ENCODE results near the gene STAT5B. TPM values are rescaled to one million over a fixed set of nuclear protein-coding genes. Genes with fewer than 3 reads are reported as not detected.

STAT5B gene
- total and polyA plus RNA-seq, 2 of the 8 experiments (the other 6 are each of a cell fraction or from before 2014, with no cell fraction given): 35.3 to 52.6 TPM

DNA sequence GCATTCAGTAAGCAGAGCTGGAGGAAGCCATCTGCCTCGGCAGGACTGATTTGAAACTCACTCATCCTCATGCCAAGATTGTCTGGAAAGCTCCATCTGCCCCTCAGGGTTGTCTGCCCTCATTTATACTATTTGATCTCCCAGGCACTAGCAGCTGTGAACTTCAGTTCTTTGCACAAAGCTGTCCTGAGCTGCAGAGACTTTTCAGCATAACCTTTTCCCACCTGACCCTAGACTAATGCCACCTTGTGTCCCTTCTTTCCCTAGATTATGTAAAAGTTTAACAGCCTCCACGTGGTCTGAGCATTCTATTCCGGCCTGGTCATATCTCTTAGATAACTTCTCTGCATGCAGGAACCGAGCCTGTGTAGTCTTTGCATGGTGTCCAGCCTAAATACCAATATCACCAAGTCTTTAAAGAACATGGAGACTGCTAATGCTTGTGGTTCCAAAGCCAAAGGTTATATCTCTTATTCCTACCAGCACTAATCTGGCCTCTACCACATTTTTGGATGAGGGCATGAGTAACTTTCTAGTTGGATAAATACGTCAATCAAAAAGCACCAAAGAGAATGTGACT lies 41.2 kb upstream of the STAT5B start:
- no peak overlapping the region for H4K8ac ChIP-seq (ENCODE audit: extremely low read depth, insufficient read depth, low read length)
- H3K23ac ChIP-seq (ENCODE audit: insufficient read length): no peak overlapping the region
- no peak overlapping the region for H2BK15ac ChIP-seq (ENCODE audit: low read length)
- no peak overlapping the region for H3K4me2 ChIP-seq (ENCODE audit: insufficient read depth in 1 of 2, low read depth in 2 of 2, low read length in 2 of 2)
- no peak overlapping the region for H4K5ac ChIP-seq (ENCODE audit: insufficient read length, low read depth, low read length)
- no peaks in the 10 kb centered on the region for H3K23me2 ChIP-seq (ENCODE audit: low read depth, low read length)
- H3K79me1 ChIP-seq (ENCODE audit: low read depth, low read length): no peaks in the 10 kb centered on the region; the same call in 1 of the 2 replicates
- H3K9ac ChIP-seq (replicated peaks in 1 of 4; ENCODE audit: extremely low read depth in 1 of 4, low read depth in 3 of 4, low read length in 3 of 4): no peak overlapping the region
- WGBS, 2 experiments (ENCODE audit: extremely low coverage in 1 of 2, insufficient coverage in 1 of 2, insufficient read length in 1 of 2, insufficient replicate concordance in 2 of 2, low coverage in 1 of 2, low lambda C conversion rate in 2 of 2, missing lambda C conversion rate in 1 of 2): 92% methylated on average over 5 of the region's 5 CpGs; no CpG with 5 or more reads in 1 of the 2 experiments
- H3K27me3 ChIP-seq (replicated peaks in 1 of 4; ENCODE audit: control insufficient read depth in 3 of 4, extremely low read depth in 1 of 4, insufficient read depth in 3 of 4, low read length in 3 of 4): no peaks in the 10 kb centered on the region
- no peak overlapping the region for H2AK5ac ChIP-seq (ENCODE audit: low read depth, low read length)
- no peak overlapping the region for H2BK20ac ChIP-seq (ENCODE audit: low read length)
- no peak for FAIRE-seq
- no peak for DNase-seq (ENCODE audit: low read depth in 1 of 2, low spot score in 2 of 2)
- H3K4ac ChIP-seq (replicated peaks; ENCODE audit: insufficient read length, low read depth, low read length): no peak overlapping the region
- no peak overlapping the region for H3K18ac ChIP-seq (ENCODE audit: extremely low read depth, low read length)
- peaks cover 14 to 51% (median 43%) of the 10 kb centered on the region in 4 experiments; a peak in 7 of 8 replicates for H3K36me3 ChIP-seq (ENCODE audit: control insufficient read depth in 2 of 4, insufficient read depth in 4 of 4, low read length in 3 of 4)
- no peaks in the 10 kb centered on the region for H3K79me2 ChIP-seq (ENCODE audit: control insufficient read depth in 1 of 2, insufficient read depth in 2 of 2, low read length in 2 of 2)
- no peak overlapping the region for H2BK12ac ChIP-seq (ENCODE audit: low read depth, low read length)
- no peak overlapping the region for H2BK120ac ChIP-seq (replicated peaks; ENCODE audit: low read depth, low read length)
- no peak overlapping the region for H3K4me3 ChIP-seq (ENCODE audit: extremely low read depth in 1 of 4, insufficient read depth in 2 of 4, low read depth in 3 of 4, low read length in 4 of 4)
- no peak overlapping the region for H3K14ac ChIP-seq (ENCODE audit: insufficient read length)
- no peak overlapping the region for H3K27ac ChIP-seq (ENCODE audit: low read depth, low read length)
- peaks cover 0 to 7% of the 10 kb centered on the region in 2 experiments for H4K20me1 ChIP-seq (replicated peaks in 1 of 2; ENCODE audit: control insufficient read depth in 1 of 2, insufficient read depth in 2 of 2, low read length in 2 of 2)
- H3K4me1 ChIP-seq (replicated peaks in 1 of 4; ENCODE audit: control insufficient read depth in 3 of 4, insufficient read depth in 4 of 4, low read length in 3 of 4): peaks cover 0 to 4% (median under 1%) of the 10 kb centered on the region in 4 experiments; a peak in 2 of 7 replicates
- H4K91ac ChIP-seq (replicated peaks; ENCODE audit: insufficient read length, low read length): no peak overlapping the region
- ChIA-PET POLR2A (ENCODE audit: partially characterized antibody) (no interaction called here), CTCF (ENCODE audit: partially characterized antibody) (interaction anchor here (0.6 to 24.6 kb wide), 6 partner anchors 14 to 316 kb away, joined by 3 to 542 read pairs (median 4); no protein-coding TSS in a partner anchor)
- no peaks in the 10 kb centered on the region for H3K9me3 ChIP-seq (ENCODE audit: insufficient read depth in 2 of 2, low read depth in 1 of 2, low read length in 1 of 2)
- no peak overlapping the region for H3K56ac ChIP-seq (replicated peaks; ENCODE audit: insufficient read length, low read depth, low read length)
- H2BK5ac ChIP-seq (ENCODE audit: low read depth, low read length): no peak overlapping the region
- H2AFZ ChIP-seq (ENCODE audit: low read length): no peak overlapping the region

All from H1 (cell line).